ENCODE results near the gene TIMM17B.

Gene TIMM17B

GRCh38 chrX:48927123-48927522 is 29.6 kb upstream of the TIMM17B start:
- H3K9me3 Mint-ChIP-seq = no peaks in the 10 kb centered on the region
- H3K36me3 Mint-ChIP-seq (ENCODE audit: low read depth) = peaks cover 26% of the 10 kb centered on the region
- no peak overlapping the region for H3K27ac Mint-ChIP-seq
- H3K4me1 Mint-ChIP-seq (ENCODE audit: low read depth) = peaks cover 25% of the 10 kb centered on the region
- H3K4me3 Mint-ChIP-seq = no peak overlapping the region
- no peaks in the 10 kb centered on the region for H3K27me3 Mint-ChIP-seq (ENCODE audit: low read depth)

GRCh38 chrX:48924270-48924669 is 26.7 kb upstream of the TIMM17B start:
- no peaks in the 10 kb centered on the region for H3K27me3 Mint-ChIP-seq (ENCODE audit: low read depth)
- H3K36me3 Mint-ChIP-seq (ENCODE audit: low read depth) = peaks cover 30% of the 10 kb centered on the region
- H3K4me3 Mint-ChIP-seq = no peak overlapping the region
- peaks cover 38% of the 10 kb centered on the region for H3K4me1 Mint-ChIP-seq (ENCODE audit: low read depth)
- peak overlapping the region; percentile 68 for H3K27ac Mint-ChIP-seq
- no peaks in the 10 kb centered on the region for H3K9me3 Mint-ChIP-seq

GRCh38 chrX:48923771-48924170 is 26.2 kb upstream of the TIMM17B start:
- H3K27me3 Mint-ChIP-seq (ENCODE audit: low read depth) = no peaks in the 10 kb centered on the region
- H3K36me3 Mint-ChIP-seq (ENCODE audit: low read depth) = peaks cover 30% of the 10 kb centered on the region
- peaks cover 39% of the 10 kb centered on the region for H3K4me1 Mint-ChIP-seq (ENCODE audit: low read depth)
- H3K27ac Mint-ChIP-seq = no peak overlapping the region
- no peaks in the 10 kb centered on the region for H3K9me3 Mint-ChIP-seq
- no peak overlapping the region for H3K4me3 Mint-ChIP-seq

- no peaks in the 10 kb centered on the region for H3K27me3 Mint-ChIP-seq (ENCODE audit: low read depth)
- H3K4me3 Mint-ChIP-seq = peak overlapping the region; percentile 98
- peak overlapping the region; percentile 95 for H3K27ac Mint-ChIP-seq
- H3K9me3 Mint-ChIP-seq = no peaks in the 10 kb centered on the region
- peaks cover 48% of the 10 kb centered on the region for H3K36me3 Mint-ChIP-seq (ENCODE audit: low read depth)
- H3K4me1 Mint-ChIP-seq (ENCODE audit: low read depth) = peaks cover 34% of the 10 kb centered on the region
Observed at GRCh38 chrX:48920718-48921104, 23.1 kb upstream of the TIMM17B start.

GRCh38 chrX:48919947-48920717 is 22.6 kb upstream of the TIMM17B start:
- Mint-ChIP-seq H3K36me3 (ENCODE audit: low read depth) (peaks cover 52% of the 10 kb centered on the region), H3K27ac (peak overlapping the region; percentile 95), H3K4me3 (peak overlapping the region; percentile 98), H3K4me1 (ENCODE audit: low read depth) (peaks cover 32% of the 10 kb centered on the region), H3K27me3 (ENCODE audit: low read depth) (no peaks in the 10 kb centered on the region), H3K9me3 (no peaks in the 10 kb centered on the region)

GRCh38 chrX:48919360-48919841 is 21.8 kb upstream of the TIMM17B start:
- H3K27ac Mint-ChIP-seq = peak overlapping the region; percentile 95
- peaks cover 57% of the 10 kb centered on the region for H3K36me3 Mint-ChIP-seq (ENCODE audit: low read depth)
- H3K4me3 Mint-ChIP-seq = peak overlapping the region; percentile 98
- H3K9me3 Mint-ChIP-seq = no peaks in the 10 kb centered on the region
- peaks cover 36% of the 10 kb centered on the region for H3K4me1 Mint-ChIP-seq (ENCODE audit: low read depth)
- H3K27me3 Mint-ChIP-seq (ENCODE audit: low read depth) = no peaks in the 10 kb centered on the region

GRCh38 chrX:48918643-48919340 is 21.2 kb upstream of the TIMM17B start, which contains the start of gene PIM2:
Gene PIM2 (minus strand): TSS chrX:48919024. CDS start chrX:48918834, 190 bp downstream.
- Mint-ChIP-seq H3K27me3 (ENCODE audit: low read depth) (no peaks in the 10 kb centered on the region), H3K36me3 (ENCODE audit: low read depth) (peaks cover 57% of the 10 kb centered on the region), H3K9me3 (no peaks in the 10 kb centered on the region), H3K4me3 (peak within 1 kb of the TSS; percentile 98), H3K27ac (peak within 1 kb of the TSS; percentile 96), H3K4me1 (ENCODE audit: low read depth) (peaks cover 35% of the 10 kb centered on the region)

- peak overlapping the region; percentile 98 for H3K4me3 Mint-ChIP-seq
- no peaks in the 10 kb centered on the region for H3K9me3 Mint-ChIP-seq
- peaks cover 35% of the 10 kb centered on the region for H3K4me1 Mint-ChIP-seq (ENCODE audit: low read depth)
- peaks cover 61% of the 10 kb centered on the region for H3K36me3 Mint-ChIP-seq (ENCODE audit: low read depth)
- no peaks in the 10 kb centered on the region for H3K27me3 Mint-ChIP-seq (ENCODE audit: low read depth)
- H3K27ac Mint-ChIP-seq = peak overlapping the region; percentile 95
Observed at GRCh38 chrX:48918301-48918642, 20.7 kb upstream of the TIMM17B start.

- peaks cover 33% of the 10 kb centered on the region for H3K4me1 Mint-ChIP-seq (ENCODE audit: low read depth)
Observed at GRCh38 chrX:48917139-48918001, 19.8 kb upstream of the TIMM17B start.

GRCh38 chrX:48914593-48915493 is 17.3 kb upstream of the TIMM17B start:
- Mint-ChIP-seq H3K36me3 (ENCODE audit: low read depth) (peaks cover 59% of the 10 kb centered on the region), H3K27me3 (ENCODE audit: low read depth) (no peaks in the 10 kb centered on the region), H3K9me3 (no peaks in the 10 kb centered on the region), H3K4me1 (ENCODE audit: low read depth) (peaks cover 37% of the 10 kb centered on the region), H3K27ac (peak overlapping the region; percentile 31), H3K4me3 (peak overlapping the region; percentile 98)

More at GRCh38 chrX:48917139-48918001, 19.8 kb upstream of the TIMM17B start:
- no peaks in the 10 kb centered on the region for H3K27me3 Mint-ChIP-seq (ENCODE audit: low read depth)
- H3K9me3 Mint-ChIP-seq = no peaks in the 10 kb centered on the region
- peaks cover 60% of the 10 kb centered on the region for H3K36me3 Mint-ChIP-seq (ENCODE audit: low read depth)
- H3K4me3 Mint-ChIP-seq = peak overlapping the region; percentile 98
- H3K27ac Mint-ChIP-seq = peak overlapping the region; percentile 96

GRCh38 chrX:48913605-48914366 is 16.2 kb upstream of the TIMM17B start:
- H3K4me3 Mint-ChIP-seq = peak overlapping the region; percentile 98
- H3K9me3 Mint-ChIP-seq = no peaks in the 10 kb centered on the region
- peak overlapping the region; percentile 45 for H3K27ac Mint-ChIP-seq
- no peaks in the 10 kb centered on the region for H3K27me3 Mint-ChIP-seq (ENCODE audit: low read depth)
- H3K4me1 Mint-ChIP-seq (ENCODE audit: low read depth) = peaks cover 32% of the 10 kb centered on the region
- peaks cover 56% of the 10 kb centered on the region for H3K36me3 Mint-ChIP-seq (ENCODE audit: low read depth)

- Mint-ChIP-seq H3K36me3 (ENCODE audit: low read depth) (peaks cover 42% of the 10 kb centered on the region), H3K4me3 (peak within 1 kb of the TSS; percentile 96), H3K4me1 (ENCODE audit: low read depth) (peaks cover 30% of the 10 kb centered on the region), H3K9me3 (no peaks in the 10 kb centered on the region), H3K27ac (peak within 1 kb of the TSS; percentile 98), H3K27me3 (ENCODE audit: low read depth) (no peaks in the 10 kb centered on the region)
Observed at GRCh38 chrX:48911412-48912182, 14.0 kb upstream of the TIMM17B start, which contains the start of gene SLC35A2. Gene SLC35A2 (minus strand): TSS chrX:48911646. CDS start chrX:48911636, 10 bp downstream.

All from T-helper 1 cell treated with Interleukin-12 subunit alpha and Interleukin-12 subunit beta and Interleukin-4 antibody, amounts not matched to agents 30 μg/mL and 1 μg/mL, for 36 hours (primary cell).